Smooth muscle cell of the umbilical artery (primary cell): Measurements from ENCODE around the gene GPAT3. TPM values are rescaled to one million over a fixed set of nuclear protein-coding genes. Genes with fewer than 3 reads are reported as not detected.

Experiments
- total RNA-seq: library from RNA; depleted of rRNA; stranded (reverse); fragments of >200 nt; gene quantifications from 2 replicates; pipeline ENCODE4 v1.2.3, GENCODE V29; 2014

GPAT3 gene
- total RNA-seq: 2.7 and 8.5 TPM in 2 replicates

DNA sequence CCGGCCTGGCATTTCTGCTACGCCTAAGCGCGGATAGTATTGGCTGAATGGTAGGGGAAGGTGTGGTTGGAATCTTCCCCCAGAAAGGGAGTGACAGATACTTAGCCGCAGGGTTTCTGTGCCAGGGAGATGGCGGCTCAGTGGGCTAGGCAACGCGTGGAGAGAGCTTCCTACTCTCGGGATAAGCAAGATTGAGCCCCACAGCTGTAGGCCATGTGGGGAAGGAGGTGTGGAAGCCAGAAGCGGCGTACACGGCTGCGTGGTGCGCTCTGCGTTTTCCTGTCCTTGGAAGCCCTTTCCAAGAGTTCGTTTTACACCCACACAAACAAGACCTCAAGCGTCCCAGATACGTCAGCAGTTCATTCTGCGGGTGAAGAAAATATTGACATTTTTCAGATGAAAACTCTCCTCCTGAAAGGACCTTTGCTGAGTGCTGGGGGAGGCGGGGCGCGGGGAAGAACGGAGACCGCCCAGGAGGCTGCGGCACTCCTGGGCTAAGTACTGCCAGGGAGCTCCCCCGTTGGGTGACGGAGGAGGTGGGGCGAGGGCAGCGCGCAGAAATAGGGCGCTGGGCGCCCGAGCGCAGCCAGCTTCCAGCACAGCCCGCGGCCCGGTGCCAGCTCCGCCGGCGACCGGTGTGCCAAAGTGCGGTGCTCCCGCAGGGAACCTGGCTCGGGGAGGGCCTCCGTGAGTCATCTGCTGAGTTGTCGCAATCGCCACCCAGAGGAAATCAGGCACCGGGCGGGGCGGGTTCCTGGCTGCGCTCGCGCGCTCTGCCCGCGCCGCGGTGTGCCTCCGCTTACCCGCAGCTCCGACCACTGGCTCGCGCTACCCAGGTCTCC lies at the start of gene GPAT3:
TSS of gene GPAT3 (plus strand) at position 589 of the 842 bp plus-strand sequence. CDS start 515 bp downstream, outside the sequence.

Other genes with a start within 250 kb of the GPAT3 start
- 0.30 and 0.32 TPM in 2 replicates for gene HPSE, start 201.3 kb upstream of the GPAT3 start, total RNA-seq
- 12.2 and 17.8 TPM in 2 replicates for gene HELQ, start 80.3 kb upstream of the GPAT3 start, total RNA-seq
- gene MRPS18C, start 80.0 kb upstream of the GPAT3 start, total RNA-seq: 12.5 and 16.6 TPM in 2 replicates
- 10.1 and 15.3 TPM in 2 replicates for gene ABRAXAS1, start 51.0 kb upstream of the GPAT3 start, total RNA-seq